GM12892 (cell line): ENCODE data around the gene SH3TC1.

Source experiments
- POLR2A ChIP-seq: IDR thresholded peaks from 2 replicates; pipeline ENCODE4 v1.6.1; 2011; ENCODE audit warnings: low read depth, low read length, control low read depth
- POLR2AphosphoS5 ChIP-seq: IDR thresholded peaks from 2 replicates; pipeline ENCODE4 v1.6.1; 2011; ENCODE audit warnings: low read depth, low read length, control low read depth
- TAF1 ChIP-seq: IDR thresholded peaks from 2 replicates; pipeline ENCODE4 v1.6.1; 2011; ENCODE audit warnings: low read depth, mild to moderate bottlenecking, control low read depth, low read length, borderline replicate concordance

GRCh38 chr4:8195431-8195830, 3.7 kb upstream of the SH3TC1 start:
- TF ChIP-seq POLR2A (no peak), POLR2AphosphoS5 (no peak), TAF1 (no peak)
